GM10266 (cell line): ENCODE data around the gene COL12A1.

ENCODE experiments used
- DNase-seq: peaks from one replicate; pipeline ENCODE4 v3.0.0; 2012; ENCODE audit errors: extremely low spot score
- CTCF ChIP-seq: IDR thresholded peaks from 2 replicates; pipeline ENCODE4 v1.5.1; 2012; ENCODE audit warnings: mild to moderate bottlenecking, low read depth; ENCODE audit not compliant: control insufficient read depth, insufficient read depth; ENCODE audit errors: missing control alignments

Gene COL12A1

GRCh38 chr6:75144386-75144785, 61.5 kb downstream of the COL12A1 start:
- DNase-seq = no peak
- no peak for TF ChIP-seq CTCF

GRCh38 chr6:75143191-75143590, 62.7 kb downstream of the COL12A1 start:
- DNase-seq = no peak
- no peak for TF ChIP-seq CTCF

- no peak for TF ChIP-seq CTCF
- no peak for DNase-seq
Measured at GRCh38 chr6:75142721-75143120, 63.1 kb downstream of the COL12A1 start.

- no peak for DNase-seq
- TF ChIP-seq CTCF = no peak
Measured at GRCh38 chr6:75135876-75136275, 70.0 kb downstream of the COL12A1 start.

- DNase-seq = no peak
- TF ChIP-seq CTCF = no peak
Measured at GRCh38 chr6:75135450-75135849, 70.4 kb downstream of the COL12A1 start.

GRCh38 chr6:75130784-75131183, 75.1 kb downstream of the COL12A1 start:
- no peak for TF ChIP-seq CTCF

GRCh38 chr6:75128878-75129570, 76.8 kb downstream of the COL12A1 start:
- no peak for DNase-seq

More at GRCh38 chr6:75130784-75131183, 75.1 kb downstream of the COL12A1 start:
- DNase-seq = no peak

More at GRCh38 chr6:75128878-75129570, 76.8 kb downstream of the COL12A1 start:
- no peak for TF ChIP-seq CTCF
